ENCODE data around the gene NDUFAB1.

The NDUFAB1 gene

DNA sequence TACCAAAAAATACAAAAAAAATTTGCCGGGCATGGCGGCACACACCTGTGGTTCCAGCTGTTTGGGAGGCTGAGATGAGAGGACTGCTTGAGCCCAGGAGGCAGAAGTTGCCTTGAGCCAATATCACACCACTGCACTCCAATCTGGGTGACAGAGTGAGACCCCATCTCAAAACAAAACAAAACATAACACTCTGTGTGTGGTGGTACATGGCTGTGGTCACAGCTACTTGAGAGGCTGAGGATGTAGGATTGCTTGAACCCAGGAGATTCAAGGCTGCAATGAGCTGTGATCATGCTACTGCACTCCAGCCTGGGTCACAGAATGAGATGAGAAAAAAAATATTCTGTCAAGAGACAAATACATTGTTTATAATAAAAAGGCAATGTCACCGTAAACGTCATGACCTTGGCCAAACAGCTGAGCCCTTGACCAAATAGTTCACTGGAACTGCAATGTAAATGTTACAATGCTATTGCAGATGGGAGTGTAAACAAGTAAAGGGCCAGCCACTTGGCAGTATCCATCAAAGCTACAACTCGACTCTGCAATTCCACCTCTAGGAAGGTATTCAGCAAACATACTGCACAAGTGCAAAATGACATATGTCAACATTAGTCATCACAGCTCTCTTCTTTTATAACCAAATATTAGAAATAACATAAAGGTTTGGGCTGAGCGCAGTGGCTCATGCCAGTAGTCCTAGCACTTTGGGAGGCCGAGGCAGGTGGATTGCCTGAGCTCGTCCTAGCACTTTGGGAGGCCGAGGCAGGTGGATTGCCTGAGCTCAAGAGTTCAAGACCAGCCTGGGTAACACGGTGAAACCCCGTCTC, 55.9 kb downstream of the NDUFAB1 start:
- no peaks in the 10 kb centered on the region for H3K9me3 Mint-ChIP-seq
- no peaks in the 10 kb centered on the region for H3K27me3 Mint-ChIP-seq
- H3K4me1 Mint-ChIP-seq, result peaks cover 9% of the 10 kb centered on the region
- no peak overlapping the region for H3K4me3 Mint-ChIP-seq
- no peak for DNase-seq
- no peak overlapping the region for H3K27ac Mint-ChIP-seq
- no peak for ATAC-seq

DNA sequence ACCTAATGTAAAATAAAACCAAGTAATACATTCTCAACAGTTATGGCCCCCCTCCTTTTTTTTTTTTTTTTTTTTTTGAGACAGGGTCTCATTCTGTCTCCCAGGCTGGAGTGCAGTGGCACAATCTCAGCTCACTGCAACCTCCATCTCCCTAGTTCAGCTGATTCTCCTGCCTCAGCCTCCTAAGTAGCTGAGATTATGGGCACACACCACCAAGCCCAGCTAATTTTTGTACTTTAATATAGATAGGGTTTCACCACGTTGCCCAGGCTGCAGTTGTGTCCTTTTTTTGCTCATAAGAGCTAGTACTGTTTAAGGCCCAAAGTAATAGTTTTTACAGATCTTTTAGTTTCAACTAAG, 57.2 kb downstream of the NDUFAB1 start:
- DNase-seq (no peak), ATAC-seq (no peak)
- Mint-ChIP-seq H3K9me3 (no peaks in the 10 kb centered on the region), H3K27ac (peak overlapping the region; percentile 76 to 95), H3K4me3 (no peak overlapping the region), H3K27me3 (no peaks in the 10 kb centered on the region), H3K4me1 (peaks cover 9% of the 10 kb centered on the region)

DNA sequence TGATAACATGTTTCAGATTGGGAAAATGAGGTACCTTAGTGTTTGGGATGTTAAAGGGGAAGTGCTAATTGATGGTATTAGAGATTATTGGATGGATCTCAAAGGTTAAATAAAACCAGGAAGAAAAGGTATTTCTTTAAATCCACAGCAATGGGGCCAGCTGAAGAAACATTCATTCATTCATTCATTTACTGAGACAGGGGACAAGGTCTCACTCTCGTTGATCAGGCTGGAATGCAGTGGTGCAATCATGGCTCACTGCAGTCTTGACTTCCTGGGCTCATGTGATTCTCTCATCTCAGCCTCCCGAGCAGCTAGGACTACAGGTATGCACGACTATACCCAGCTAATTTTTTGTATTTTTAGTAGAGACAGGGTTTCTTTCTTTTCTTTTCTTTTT, 58.7 kb downstream of the NDUFAB1 start:
- Mint-ChIP-seq H3K27ac (peak overlapping the region in 1 of 2 donors; percentile 27), H3K9me3 (no peaks in the 10 kb centered on the region), H3K4me1 (peaks cover 9% of the 10 kb centered on the region), H3K27me3 (no peaks in the 10 kb centered on the region), H3K4me3 (no peak overlapping the region)
- ATAC-seq (no peak), DNase-seq (no peak)

DNA sequence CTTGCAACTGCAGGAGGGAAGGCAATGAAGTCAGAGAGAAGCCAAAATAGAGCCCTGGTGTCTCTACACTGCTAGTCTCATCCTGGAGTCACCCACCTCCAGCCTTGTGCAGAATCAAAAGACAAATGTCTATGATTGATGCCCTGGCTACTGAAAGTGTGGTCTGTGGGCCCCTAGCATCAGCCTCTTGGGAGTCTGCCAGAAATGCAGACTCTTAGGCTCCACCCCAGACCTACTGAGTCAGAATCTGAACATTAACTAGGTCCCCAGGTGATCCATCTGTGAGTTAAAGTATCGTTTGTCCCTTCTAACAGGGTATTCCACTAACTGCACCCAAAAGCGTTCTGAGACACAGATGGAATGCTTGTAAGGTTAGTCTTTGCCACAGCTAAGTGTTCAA, 60.2 kb downstream of the NDUFAB1 start:
- H3K4me3 Mint-ChIP-seq, result no peak overlapping the region
- no peaks in the 10 kb centered on the region for H3K9me3 Mint-ChIP-seq
- no peak for ATAC-seq
- H3K27ac Mint-ChIP-seq, result no peak overlapping the region
- no peaks in the 10 kb centered on the region for H3K27me3 Mint-ChIP-seq
- no peak for DNase-seq
- H3K4me1 Mint-ChIP-seq, result peaks cover 9% of the 10 kb centered on the region

DNA sequence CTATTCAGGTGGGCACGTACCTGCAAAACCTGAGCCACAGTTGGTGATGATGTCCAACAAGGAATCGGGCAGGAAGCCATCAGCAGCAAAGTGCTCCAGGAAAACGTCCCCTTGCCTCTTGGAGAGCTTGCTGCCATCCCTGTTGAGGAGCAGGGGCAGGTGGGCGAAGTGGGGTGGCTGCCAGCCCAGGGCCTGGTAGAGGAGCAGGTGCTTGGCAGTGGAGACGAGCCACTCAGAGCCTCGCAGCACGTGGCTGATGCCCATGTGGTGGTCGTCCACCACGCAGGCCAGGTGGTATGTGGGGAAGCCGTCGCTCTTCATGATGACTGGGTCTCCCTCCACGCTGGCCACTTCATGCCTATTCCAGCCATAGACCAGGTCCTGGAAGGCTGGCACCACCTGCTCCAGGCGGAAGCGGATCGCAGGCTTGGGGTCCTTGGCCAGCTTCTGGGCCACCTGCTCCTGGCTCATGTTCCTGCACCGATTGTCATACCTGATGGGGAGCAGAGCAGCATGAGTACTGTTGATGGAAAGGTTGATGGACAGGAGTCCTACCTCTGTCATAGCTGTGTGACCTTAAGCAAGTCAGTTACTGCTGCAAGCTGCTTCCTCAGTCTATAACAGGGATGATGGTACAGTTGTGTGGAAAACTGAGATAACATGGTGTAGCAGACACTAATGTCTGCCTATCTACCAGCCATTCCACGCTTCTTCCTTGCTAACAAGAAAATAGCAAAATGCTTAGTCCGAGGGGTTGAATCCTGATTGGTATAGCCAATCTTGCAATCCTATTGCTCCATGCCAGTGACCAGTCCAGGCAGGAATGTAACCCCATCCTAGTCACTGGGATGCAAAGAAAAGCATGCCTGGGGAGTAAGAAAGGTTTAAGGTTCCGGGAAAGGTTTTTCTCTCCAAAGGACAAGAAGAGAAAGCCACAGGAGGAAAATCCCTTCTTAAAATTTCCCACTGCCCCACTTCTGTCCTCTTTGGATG, 61.0 kb downstream of the NDUFAB1 start:
- Mint-ChIP-seq H3K9me3 (no peaks in the 10 kb centered on the region), H3K27me3 (no peaks in the 10 kb centered on the region), H3K4me3 (no peak overlapping the region), H3K4me1 (peaks cover 9% of the 10 kb centered on the region), H3K27ac (no peak overlapping the region)
- ATAC-seq (no peak), DNase-seq (no peak)

DNA sequence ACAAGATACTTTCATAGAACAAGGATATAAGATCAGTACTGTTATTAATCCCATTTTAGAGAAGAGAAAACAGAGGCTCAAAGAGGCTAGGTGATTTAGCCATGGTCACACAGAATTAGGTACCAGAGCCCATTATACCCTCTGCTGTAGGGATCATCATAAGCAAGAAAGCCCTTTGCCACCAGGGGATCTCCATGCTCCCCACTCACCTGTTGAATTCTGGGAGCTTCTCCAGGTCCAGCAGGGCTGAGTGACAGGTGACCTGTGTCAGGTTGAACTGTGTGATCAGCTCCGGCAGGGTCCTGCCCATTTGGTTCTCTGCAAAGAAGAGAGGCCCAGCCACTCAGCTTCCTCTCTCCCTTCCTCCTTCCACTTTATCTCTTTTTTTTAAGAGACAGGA, 63.7 kb downstream of the NDUFAB1 start:
- no peak overlapping the region for H3K27ac Mint-ChIP-seq
- ATAC-seq, result no peak
- H3K27me3 Mint-ChIP-seq, result no peaks in the 10 kb centered on the region
- DNase-seq, result no peak
- H3K4me1 Mint-ChIP-seq, result no peaks in the 10 kb centered on the region
- H3K9me3 Mint-ChIP-seq, result no peaks in the 10 kb centered on the region
- no peak overlapping the region for H3K4me3 Mint-ChIP-seq

Data from stimulated activated naive CD8-positive, alpha-beta T cell treated with anti-CD3 and anti-CD28 coated beads, Interleukin-15, amount 100 ng/mL, for 72 hours (primary cell).